Amniotic stem cell (primary cell): Measurements from ENCODE around the gene RASSF1.

Experiments
- DNase-seq: peaks from one replicate; lab custom pipeline; 2025; lab: John Stamatoyannopoulos, UW

The RASSF1 gene

DNA sequence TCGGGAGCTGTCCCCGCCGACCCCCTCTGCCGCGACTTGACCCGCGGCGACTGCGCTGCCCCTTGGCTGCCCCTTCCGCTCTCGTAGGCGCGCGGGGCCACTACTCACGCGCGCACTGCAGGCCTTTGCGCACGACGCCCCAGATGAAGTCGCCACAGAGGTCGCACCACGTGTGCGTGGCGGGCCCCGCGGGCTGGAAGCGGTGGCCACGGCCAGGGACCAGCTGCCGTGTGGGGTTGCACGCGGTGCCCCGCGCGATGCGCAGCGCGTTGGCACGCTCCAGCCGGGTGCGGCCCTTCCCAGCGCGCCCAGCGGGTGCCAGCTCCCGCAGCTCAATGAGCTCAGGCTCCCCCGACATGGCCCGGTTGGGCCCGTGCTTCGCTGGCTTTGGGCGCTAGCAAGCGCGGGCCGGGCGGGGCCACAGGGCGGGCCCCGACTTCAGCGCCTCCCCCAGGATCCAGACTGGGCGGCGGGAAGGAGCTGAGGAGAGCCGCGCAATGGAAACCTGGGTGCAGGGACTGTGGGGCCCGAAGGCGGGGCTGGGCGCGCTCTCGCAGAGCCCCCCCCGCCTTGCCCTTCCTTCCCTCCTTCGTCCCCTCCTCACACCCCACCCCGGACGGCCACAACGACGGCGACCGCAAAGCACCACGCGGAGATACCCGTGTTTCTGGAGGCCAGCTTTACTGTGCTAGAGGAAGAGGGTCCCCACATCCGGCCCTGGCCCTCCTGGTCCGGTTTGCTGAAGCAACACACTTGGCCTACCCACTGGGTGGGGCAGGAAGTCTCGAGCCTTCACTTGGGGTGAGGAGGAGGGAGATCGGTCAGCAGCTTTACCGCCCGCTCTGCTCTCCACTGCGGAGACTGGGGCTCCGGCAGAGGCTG is at the start of gene RASSF1:
Gene RASSF1 (minus strand): TSS at position 389 of the 882 bp plus-strand sequence. CDS start 31 bp downstream, at position 358.
- DNase-seq, result no peak

DNA sequence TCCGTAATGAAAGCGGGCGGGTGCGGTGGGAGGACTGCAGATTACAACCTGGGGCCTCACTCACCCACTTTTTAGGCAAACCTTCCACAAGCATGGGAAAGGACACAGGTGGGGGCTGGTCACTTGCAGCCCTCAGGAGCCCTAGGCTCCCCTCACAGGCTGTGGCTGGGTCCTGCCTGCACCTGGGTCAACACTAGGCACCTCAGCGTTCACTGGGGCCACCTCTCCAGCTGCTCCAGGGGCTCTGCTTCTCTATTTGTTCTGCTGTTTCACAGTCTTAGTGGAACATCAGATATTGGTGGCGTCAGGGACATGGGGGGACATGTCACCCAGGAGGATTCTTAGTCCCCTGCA is 48.8 kb upstream of the RASSF1 start:
- DNase-seq, result no peak

- no peak for DNase-seq
These were observed 48.2 kb upstream of the RASSF1 start for GRCh38 chr3:50388720-50389413.

- no peak for DNase-seq
These were observed 47.5 kb upstream of the RASSF1 start for GRCh38 chr3:50388016-50388719.

DNA sequence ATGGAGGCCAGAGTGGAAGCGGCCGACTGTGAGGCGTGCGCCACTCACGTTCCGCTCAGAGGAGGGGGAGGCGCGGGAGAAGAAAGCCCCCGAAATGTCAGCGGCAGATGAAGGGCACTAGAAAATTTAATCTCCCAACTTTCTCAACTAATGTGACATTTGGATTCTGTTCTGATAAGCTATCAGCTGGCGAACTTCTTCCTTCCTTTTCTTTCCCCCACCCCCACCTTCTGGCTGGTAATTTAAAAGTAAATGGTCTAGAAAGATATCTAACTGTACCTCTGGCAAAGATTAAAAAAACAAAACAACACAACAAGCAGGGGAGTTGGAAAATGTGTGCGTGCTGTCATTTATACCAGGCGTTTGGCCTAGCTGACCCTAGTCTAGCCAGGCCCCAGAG is 45.1 kb upstream of the RASSF1 start:
- DNase-seq, result no peak

- DNase-seq, result no peak
These were observed 43.1 kb upstream of the RASSF1 start for GRCh38 chr3:50383750-50384149.

- no peak for DNase-seq
These were observed 42.1 kb upstream of the RASSF1 start for GRCh38 chr3:50382722-50383121.

DNA sequence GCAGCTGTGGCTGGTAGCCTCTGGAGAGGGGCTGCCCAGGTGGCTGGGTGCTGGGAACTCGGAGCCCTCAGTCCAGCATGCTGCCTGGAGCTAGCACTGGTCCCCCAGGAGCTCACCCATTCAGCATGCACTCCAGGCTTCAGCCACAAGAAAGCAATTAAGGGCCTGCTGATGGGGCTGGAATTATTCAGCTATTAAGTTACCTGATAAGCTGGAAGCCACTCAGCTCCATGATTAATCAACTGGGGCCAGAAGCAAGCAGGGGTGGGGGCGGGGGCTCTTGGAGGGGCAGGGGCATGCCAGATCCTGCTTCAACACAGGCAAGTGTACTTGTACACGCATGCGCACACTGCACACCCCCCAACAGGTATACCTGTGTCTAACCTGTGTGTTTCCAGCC is 40.7 kb upstream of the RASSF1 start:
- no peak for DNase-seq

- DNase-seq, result no peak
These were observed 39.9 kb upstream of the RASSF1 start for GRCh38 chr3:50380405-50381085.

DNA sequence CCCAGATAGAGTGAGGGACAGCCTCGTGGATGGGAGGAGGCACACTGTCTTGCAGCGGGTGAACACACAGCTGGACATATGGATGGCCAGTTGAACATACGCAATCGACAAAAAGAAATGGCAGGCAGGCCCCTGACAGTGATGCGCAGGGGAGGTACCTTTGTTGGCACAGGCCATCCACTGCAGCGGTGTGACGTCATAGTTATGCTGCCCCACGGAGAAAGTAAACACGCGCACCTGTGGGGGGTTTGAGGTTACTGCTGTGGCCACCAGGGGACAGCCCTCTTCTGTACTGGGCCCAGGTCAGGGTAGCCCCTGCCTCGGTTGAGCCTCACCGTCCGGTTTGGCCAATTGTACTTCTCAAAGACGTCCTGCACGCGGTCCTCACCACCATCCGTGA is 38.1 kb upstream of the RASSF1 start:
- no peak for DNase-seq

GRCh38 chr3:50378024-50378423 is 37.4 kb upstream of the RASSF1 start:
- no peak for DNase-seq

DNA sequence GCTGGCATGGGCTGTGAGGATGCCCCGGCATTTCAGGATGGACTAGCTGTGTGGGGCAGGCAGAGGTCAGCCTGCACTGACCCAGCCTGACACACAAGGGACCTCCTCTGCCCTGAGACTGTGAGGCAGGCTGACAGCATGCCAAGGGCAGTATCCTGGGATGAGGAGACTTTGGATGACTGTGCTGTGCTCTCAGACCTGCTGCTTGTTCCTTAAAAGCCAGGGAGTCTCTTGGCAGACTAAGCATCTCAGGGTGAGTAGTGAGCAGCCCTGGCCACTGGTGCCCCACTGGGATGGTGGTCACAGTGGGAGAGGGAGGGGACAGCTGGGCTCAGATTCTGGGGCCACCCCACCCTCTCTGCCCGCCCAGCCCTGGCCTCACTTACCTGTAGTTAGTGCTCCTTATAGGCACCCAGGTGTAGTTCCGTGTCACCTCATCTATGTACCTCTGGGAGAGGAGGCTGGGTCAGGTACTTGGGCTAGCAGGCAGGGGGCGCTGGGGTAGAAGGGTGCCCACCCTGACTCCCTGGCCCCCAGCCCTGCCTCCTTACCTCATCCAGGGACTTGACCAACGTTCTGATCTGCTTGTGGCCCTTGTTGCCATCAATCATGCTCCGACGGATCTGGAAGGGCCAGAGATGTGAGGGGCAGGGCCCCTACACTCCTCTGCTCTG is 34.8 kb upstream of the RASSF1 start:
- no peak for DNase-seq

GRCh38 chr3:50374363-50375257 is 34.0 kb upstream of the RASSF1 start:
- DNase-seq, result no peak

DNA sequence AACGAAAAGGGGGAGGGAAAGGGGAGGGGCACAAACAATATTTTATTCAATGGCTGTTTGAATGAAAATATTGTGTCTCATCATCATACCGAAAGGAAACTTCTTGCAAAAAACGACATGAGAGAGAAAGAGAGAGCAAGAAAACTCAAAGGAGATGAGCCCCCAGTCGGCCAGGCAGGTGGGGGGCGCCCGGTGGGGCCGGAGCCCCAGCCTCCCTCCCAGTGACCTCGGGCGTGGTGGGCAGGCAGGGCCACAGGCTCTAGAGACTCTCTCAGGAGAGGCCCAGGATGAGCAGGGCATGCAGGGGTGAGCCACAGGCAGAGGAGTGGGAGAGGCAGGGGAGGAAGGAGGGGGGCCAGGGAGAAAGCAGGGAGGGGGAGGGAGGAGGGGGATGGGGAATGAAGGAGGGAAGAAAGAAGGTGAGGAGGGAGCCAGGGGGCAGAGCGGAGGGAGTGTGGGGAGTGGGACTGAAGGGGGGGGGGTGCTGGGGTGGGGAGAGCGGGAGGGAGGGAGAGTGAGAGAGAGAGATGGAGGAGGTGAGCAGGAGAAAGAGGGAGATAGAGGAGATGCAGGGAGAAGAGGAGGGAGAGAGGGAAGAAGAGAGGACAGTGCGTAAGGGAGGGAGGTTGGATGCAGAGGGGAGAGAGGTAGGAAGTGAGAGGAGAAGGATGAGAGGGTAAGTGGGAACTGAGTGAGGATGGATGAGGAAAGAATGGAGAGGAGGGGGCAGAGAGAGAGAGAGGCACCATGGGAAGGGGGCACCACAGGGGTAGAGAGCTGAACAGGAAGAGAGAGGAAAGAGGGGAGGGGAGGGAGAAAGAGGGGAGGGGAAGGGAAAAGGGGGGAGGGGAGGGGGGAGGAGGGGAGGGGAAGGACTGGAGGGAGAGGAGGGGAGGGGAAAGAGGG is 32.8 kb upstream of the RASSF1 start:
- DNase-seq, result no peak

DNA sequence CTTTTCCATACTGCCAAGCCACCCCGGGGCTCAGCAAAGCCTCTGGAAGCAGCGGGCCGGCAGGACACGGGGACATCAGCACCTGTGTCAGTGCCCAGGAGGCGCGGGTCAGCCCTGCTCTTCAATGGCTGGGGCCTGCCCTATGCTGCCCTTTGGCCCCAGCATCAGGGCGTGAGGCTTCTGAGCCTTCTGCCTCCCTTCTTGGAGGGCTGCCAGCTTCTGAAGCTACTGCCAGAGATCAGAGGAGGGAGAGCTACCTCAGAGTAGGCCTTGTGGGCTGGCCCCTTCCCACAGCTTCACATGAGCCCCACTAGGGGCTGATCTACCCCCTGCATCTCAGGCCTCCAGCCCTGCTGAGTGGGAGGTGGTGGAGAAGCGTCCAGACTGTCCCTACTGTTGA is 31.7 kb upstream of the RASSF1 start:
- no peak for DNase-seq

DNA sequence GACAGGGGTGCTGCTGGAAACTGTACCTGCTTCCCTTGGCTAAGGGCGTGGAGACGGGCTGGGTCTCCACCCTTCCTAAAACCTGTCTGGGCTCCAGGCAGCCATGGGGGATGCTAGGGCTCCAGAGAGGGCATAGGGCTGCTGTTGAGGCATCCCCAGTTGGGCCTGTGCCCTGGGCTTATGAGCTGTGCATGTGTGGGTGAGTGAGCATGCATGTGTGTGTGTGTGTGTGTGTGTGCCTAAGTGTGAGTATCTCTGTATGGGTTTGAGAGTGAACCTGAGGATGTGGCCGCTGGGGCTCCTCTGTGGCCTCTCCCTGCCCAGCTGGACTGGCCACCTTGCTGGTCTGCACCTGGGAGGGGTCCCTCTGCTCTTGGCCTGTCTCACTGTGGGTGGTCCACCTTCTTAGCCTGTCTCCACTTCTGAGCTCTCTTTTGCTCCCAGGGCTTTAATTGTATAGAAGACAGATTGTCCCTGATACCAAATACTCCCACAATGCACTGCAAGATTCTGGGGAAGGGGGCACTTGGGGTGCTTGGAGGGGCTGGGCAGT is 30.6 kb upstream of the RASSF1 start:
- no peak for DNase-seq

DNA sequence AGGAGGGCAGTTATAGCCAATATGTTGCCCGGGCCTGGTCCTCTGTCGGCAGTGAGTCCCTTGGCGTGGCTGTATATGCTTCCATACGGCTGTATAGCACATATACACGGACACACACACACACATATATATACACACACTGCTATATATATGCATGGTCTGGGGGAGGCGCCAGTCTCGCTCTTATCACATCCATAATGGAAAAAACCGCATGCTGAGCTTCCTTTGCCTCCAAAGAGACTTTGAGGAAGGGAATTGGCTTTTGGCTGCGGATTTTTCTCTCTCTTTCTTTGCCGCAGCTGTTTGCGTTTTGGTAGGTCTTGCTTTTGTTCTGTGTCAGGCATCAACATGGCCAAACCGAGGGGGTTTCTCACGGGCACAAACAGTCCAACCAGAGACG is 30.0 kb upstream of the RASSF1 start:
- DNase-seq, result no peak

- DNase-seq, result no peak
These were observed 28.5 kb upstream of the RASSF1 start for GRCh38 chr3:50369012-50369670.

- no peak for DNase-seq
These were observed 25.2 kb upstream of the RASSF1 start for GRCh38 chr3:50365842-50366220.
